HG03575 (cell line): Measurements from ENCODE around the gene SLC25A25.

Experiments
- ATAC-seq: cut with Tn5 transposase; IDR thresholded peaks from one replicate; pipeline ENCODE4 v1.9.1; 2021; ENCODE audit not compliant: unreplicated experiment, insufficient number of reproducible peaks, low FRiP score; ENCODE audit errors: extremely low read depth

The SLC25A25 gene

GRCh38 chr9:128092199-128092977 is 24.4 kb downstream of the SLC25A25 start:
- no peak for ATAC-seq

- no peak for ATAC-seq
These were observed 25.0 kb downstream of the SLC25A25 start for GRCh38 chr9:128093011-128093410.

GRCh38 chr9:128094166-128094949 is 26.3 kb downstream of the SLC25A25 start:
- peak; percentile 64 for ATAC-seq

- no peak for ATAC-seq
These were observed 27.0 kb downstream of the SLC25A25 start for GRCh38 chr9:128094950-128095544.

- no peak for ATAC-seq
These were observed 28.8 kb downstream of the SLC25A25 start for GRCh38 chr9:128096616-128097536.

- no peak for ATAC-seq
These were observed 29.7 kb downstream of the SLC25A25 start for GRCh38 chr9:128097543-128098296.

GRCh38 chr9:128098297-128099230 is 30.5 kb downstream of the SLC25A25 start:
- ATAC-seq, result no peak

- no peak for ATAC-seq
These were observed 31.3 kb downstream of the SLC25A25 start for GRCh38 chr9:128099231-128099931.

- no peak for ATAC-seq
These were observed 32.0 kb downstream of the SLC25A25 start for GRCh38 chr9:128099932-128100491.

- ATAC-seq, result no peak
These were observed 32.5 kb downstream of the SLC25A25 start for GRCh38 chr9:128100581-128100980.

GRCh38 chr9:128101231-128101661 is 33.2 kb downstream of the SLC25A25 start:
- no peak for ATAC-seq

GRCh38 chr9:128101690-128102089 is 33.7 kb downstream of the SLC25A25 start:
- no peak for ATAC-seq

- no peak for ATAC-seq
These were observed 34.2 kb downstream of the SLC25A25 start for GRCh38 chr9:128102196-128102595.

- ATAC-seq, result no peak
These were observed 35.0 kb downstream of the SLC25A25 start for GRCh38 chr9:128102861-128103588.

- ATAC-seq, result no peak
These were observed 35.5 kb downstream of the SLC25A25 start for GRCh38 chr9:128103589-128103962.

- ATAC-seq, result no peak
These were observed 36.2 kb downstream of the SLC25A25 start for GRCh38 chr9:128104171-128104618.
